AG20443 (cell line): ENCODE measurements around the gene SLC27A1.
"Not testable (repeated sequence)": the region's sequence is repeated elsewhere in the genome, so short reads cannot be mapped to it uniquely, and the experiment has no call there.

Experiments
- DNase-seq: peaks from one replicate; pipeline ENCODE4 v3.0.0; 2012; ENCODE audit warnings: low spot score, mixed read lengths

Gene SLC27A1

DNA sequence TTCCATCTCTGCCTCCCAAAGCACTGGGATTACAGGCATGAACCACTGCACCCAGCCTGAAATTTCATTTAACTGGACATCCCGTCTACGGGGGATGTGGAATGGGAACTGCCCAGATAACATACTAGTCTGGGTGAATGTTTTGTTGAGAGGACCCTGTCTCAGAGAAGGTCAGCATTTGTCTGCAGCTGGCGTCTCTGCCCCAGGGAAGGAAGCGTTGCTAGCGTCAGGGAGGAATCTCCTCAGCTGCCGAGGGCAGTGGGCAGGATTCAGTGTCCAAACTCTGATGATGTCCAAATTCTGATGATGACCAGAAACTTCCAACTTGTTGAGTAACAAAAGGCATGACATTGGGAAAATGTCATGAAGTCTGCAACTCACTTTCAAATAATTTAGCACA lies 12.7 kb upstream of the SLC27A1 start:
- DNase-seq: no peak

- no peak for DNase-seq
Measured at GRCh38 chr19:17458970-17459369, 11.4 kb upstream of the SLC27A1 start.

GRCh38 chr19:17460372-17461230 lies 9.7 kb upstream of the SLC27A1 start, which contains the start of gene NXNL1:
TSS of gene NXNL1 (minus strand) at chr19:17460926. CDS start at chr19:17460869, 57 bp downstream.
- DNase-seq: no peak

DNA sequence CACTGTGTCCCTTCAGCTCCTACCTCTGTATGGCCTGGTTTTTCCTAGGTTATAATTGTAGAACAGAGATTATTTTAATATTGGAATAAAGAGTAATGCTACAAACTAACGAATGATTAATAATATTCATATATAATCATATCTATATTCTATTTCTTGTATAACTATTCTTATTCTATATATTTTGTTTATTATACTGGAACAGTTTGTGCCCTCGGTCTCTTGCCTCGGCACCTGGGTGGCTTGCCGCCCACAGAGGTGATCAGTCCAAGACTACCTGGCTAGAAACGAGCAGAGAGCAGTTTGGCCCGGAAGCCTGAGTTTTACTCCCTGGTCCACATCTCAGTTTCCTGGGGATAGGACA lies 3.9 kb upstream of the SLC27A1 start:
- DNase-seq: no peak

DNA sequence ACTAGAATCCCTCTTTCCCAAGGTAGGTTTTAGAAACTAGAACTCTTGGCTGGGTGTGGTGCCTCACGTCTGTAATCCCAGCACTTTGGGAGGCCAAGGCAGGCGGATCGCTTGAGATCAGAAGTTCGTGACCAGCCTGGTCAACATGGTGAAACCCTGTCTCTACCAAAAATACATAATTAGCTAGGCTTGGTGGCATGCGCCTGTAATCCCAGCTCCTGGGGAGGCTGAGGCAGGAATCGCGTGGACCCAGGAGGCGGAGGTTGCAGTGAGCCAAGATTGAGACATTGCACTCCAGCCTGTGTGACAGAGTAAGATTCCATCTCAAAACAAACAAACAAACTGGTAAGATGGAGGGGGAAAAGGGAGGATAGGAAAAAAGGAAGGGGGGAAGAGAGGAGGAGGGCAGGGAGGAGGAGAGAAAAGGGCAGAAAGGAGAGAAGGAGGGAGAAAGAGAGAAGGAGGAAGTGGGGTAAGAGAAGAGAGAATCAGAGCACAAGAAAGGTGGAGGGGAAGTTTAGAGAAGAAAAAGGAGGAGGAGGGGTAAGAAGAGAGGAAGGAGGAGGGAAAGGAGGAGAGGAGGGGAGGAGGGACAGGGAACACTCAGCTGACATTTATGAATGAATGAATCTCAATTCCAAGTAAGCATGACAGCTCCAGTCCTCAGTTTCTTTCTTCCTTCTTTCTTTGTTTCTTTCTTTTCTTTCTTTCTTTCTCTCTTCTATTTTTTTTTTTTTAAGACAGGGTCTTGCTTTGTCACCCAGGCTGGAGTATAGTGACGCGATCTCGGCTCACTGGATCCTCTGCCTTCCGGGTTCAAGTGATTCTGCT lies 2.6 kb upstream of the SLC27A1 start:
- no peak for DNase-seq

DNA sequence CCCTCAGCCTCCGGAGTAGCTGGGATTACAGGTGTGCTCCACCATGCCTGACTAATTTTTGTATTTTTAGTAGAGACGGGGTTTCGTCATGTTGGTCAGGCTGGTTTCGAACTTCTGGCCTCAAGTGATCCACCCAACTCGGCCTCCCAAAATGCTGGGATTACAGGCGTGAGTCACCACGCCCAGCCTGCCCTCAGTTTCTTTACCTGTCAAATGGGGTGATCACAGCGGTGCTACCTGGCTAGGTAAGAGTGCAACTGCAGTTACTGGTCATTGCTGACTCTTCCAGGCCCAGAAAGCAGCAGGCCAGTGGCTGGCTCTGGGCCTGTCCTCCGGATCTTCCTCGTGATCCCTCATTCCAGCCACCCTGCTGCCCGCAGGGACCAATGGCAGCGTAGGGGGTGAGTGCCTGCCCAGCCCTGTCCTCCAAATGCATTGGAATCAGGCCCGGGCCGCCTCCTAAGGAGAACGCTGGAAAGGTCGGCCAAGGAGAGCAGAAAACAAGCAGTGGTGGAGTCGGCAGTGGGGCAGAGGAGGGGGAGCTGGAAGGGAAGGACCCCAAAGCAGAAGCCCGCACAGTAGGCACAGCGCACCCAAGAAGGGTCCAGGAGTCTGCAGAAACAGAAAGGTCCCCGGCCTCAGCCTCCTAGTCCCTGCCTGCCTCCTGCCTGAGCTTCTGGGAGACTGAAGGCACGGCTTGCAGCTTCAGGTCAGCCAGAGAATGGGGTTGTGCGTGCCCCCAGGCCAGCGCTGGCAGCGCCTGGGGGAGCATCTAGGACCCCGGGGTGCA lies 1.8 kb upstream of the SLC27A1 start:
- DNase-seq: peak; percentile 48

- no peak for DNase-seq
Measured at GRCh38 chr19:17469092-17469480, 1.2 kb upstream of the SLC27A1 start.

DNA sequence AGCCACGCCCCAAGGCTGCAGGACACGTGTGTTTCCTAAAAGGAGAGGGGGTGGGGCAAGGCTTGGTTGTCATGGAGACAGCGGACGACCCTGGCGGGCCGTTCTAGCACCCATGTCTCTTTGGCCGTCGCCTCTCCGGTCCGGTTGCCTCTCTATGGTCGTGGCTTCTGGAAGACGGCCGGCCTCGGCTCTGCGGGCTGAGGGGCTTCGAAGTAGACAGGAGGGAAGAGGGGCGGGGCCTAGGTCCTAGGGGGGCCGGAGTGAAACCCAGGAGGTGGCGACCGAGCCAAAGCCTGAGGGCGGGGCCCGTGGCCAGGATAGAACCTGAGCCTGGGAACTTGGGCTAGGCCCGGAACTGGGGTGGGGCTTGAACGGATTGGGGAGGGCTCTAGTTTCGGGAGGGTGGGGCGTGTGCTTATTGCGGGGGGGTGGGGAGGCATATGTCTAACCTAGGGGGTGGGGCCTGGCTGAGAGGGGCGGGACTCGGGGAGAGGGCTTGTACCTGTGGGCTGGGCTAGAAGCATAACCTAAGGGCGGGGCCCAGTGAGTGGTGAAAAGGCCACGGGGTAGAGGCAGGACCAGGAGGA lies 750 bp upstream of the SLC27A1 start:
- peak; percentile 93 for DNase-seq

GRCh38 chr19:17471410-17472125 lies 1.2 kb downstream of the SLC27A1 start:
- DNase-seq: no peak

- peak; percentile 34 for DNase-seq
Measured at GRCh38 chr19:17473041-17473440, 2.7 kb downstream of the SLC27A1 start.

DNA sequence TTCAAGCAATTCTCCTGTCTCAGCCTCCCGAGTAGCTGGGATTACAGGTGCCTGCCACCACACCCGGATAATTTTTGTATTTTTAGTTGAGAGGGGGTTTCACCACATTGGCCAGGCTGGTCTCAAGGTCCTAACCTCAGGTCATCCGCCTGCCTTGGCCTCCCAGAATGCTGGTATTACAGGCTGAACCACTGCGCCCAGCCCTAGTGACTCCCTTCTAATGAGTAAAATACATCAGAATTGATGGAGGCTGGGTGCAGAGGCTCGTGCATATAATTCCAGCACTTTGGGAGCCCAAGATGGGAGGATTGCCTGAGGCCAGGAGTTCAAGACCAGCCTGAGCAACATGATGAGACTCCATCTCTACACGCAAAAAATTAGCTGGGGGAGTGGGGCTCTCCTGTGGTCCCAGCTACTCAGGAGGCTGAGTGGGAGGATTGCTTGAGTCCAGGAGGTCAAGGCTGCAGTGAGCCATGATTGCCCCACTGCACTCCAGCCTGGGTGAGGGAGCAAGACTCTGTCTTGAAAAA lies 4.8 kb downstream of the SLC27A1 start:
- DNase-seq: not testable (repeated sequence)

DNA sequence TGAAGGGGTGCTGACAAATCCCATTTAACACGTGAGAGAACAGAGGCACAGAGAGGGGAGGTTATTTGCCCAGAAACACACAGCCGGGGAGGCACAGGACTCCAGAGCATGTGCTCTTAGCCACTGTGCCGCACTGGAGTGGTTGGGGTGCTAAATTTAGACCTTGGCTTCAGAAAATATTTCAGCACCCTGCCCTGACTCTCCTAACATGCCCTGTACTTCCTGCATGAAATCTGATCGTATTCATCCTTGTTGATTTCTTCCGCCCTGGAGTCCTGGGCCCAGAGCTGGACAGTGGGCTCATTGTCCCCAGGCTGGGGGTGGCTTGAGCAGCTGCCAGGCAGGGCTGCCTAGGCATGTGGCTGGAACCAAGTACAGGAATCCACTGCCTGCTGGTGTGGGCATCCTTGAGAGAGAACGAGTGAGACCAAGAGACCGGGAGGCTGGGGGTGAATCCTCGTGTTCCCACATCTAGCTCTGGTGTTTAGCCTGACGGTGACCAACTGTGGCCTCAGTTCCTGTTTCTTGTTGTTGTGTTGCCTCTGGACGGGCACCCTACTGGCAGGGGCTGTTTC lies 5.3 kb downstream of the SLC27A1 start:
- peak; percentile 40 for DNase-seq

DNA sequence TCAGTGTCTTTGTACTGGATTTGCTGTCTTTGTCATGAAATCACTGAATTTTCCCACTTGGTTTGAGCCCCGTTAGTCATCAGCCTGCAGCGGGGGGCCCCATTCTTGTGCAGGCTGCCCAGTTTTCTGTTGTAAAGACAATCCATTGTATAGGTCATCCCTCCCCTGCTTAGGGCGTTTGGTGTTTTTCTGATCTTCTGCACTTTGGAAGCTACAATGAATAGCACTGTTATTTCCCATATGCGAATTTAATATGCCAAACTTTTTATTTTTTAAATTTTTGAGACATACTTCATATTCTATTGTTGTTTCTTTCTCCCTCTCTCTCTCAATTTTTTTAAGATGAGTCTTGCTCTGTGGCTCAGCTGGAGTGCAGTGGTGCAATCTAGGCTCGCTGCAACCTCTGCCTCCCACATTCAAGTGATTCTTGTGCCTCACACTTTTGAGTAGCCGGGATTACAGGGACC lies 9.0 kb downstream of the SLC27A1 start:
- DNase-seq: peak; percentile 71

DNA sequence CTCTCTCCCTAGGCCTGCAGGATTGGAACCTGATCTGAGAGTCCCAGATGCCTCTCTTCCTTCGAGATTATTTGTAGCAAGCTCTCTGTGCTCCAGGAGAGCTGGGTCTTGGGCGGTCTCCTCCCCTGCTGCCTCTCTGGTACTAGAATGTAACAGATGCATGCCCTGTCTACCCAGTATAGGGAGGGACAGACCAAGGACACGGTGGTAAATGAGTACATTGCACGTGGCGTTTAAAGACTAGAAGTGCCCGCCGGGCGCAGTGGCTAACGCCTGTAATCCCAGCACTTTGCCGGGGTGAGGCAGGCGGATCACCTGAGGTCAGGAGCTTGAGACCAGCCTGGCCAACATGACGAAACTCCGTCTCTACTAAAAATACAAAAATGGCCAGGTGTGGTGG lies 11.7 kb downstream of the SLC27A1 start:
- DNase-seq: no peak

GRCh38 chr19:17482877-17483604 lies 12.7 kb downstream of the SLC27A1 start:
- no peak for DNase-seq

GRCh38 chr19:17483605-17484002 lies 13.3 kb downstream of the SLC27A1 start:
- no peak for DNase-seq

- DNase-seq: no peak
Measured at GRCh38 chr19:17484520-17485185, 14.3 kb downstream of the SLC27A1 start.

DNA sequence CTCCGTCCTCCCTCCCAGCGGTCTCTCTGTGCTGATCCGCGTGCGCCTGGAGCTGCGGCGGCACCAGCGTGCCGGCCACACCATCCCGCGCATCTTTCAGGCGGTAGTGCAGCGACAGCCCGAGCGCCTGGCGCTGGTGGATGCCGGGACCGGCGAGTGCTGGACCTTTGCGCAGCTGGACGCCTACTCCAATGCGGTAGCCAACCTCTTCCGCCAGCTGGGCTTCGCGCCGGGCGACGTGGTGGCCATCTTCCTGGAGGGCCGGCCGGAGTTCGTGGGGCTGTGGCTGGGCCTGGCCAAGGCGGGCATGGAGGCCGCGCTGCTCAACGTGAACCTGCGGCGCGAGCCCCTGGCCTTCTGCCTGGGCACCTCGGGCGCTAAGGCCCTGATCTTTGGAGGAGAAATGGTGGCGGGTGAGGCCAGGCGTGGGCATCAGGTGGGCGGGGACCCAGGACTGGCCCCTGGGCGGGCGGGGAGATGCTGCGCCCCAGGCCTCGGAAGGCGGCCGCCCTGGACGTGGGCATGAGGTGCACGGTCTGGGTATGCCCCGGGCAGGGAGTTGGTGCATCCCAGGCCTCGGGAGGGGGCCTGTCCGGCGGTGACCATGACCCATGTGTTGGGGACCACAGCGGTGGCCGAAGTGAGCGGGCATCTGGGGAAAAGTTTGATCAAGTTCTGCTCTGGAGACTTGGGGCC lies 16.4 kb downstream of the SLC27A1 start:
- no peak for DNase-seq
